Heart left ventricle (tissue), 13 donors: ENCODE data around the gene TMEM38B.
"Not testable (repeated sequence)": the region's sequence is repeated elsewhere in the genome, so short reads cannot be mapped to it uniquely, and the experiment has no call there.

Experiments used
- CTCF ChIP-seq, 12 donors: fragments of 200-600 bp; sonication (generic) in 4 of 12; IDR thresholded peaks; one replicate each; pipeline versions ENCODE4 v1.5.0 to v1.8.0; 2018 to 2022; ENCODE audit warnings: antibody characterized with exemption in 12 of 12, mild to moderate bottlenecking in 5 of 12
- POLR2A ChIP-seq, 2 donors: fragments of 450-650 bp; IDR thresholded peaks; one replicate each; pipeline ENCODE4 v1.6.1; 2017; ENCODE audit warnings: antibody characterized with exemption in 2 of 2, mild to moderate bottlenecking in 2 of 2, moderate library complexity in 2 of 2
- donor health status: ischemic (EF 13 %, LVEDD 7.1; RV severe dilation, severe dysfunction).
- donor health status: DM: no; HTN: yes; CAD: no.
- donor health status: DM: no; HTN: no; CAD: no.
- donor health status: ischemic (EF 25% LVEDD 6.9; RV normal size, moderate dysfunction).
- donor health status: ischemic (EF 25% LVEDD 5.7; RV mildly dilated, moderate dysfunction).
- donor health status: ischemic (EF 35%, LVEDD 5.7; RV mildly dilated, moderate dysfunction).
- donor health status: nonischemic (EF 11% LVEDD 7.7; RV severe dilation, severe dysfunction).
- donor health status: DM: yes; HTN: yes; CAD: no.
- donor health status: PGD.
- donor health status: ischemic (EF 29% LVEDD 5.4; RV normal size, mild dysfunction).
- donor health status: nonischemic (EF 23%, LVEDD 6.1; RV moderate dilation, normal function).

GRCh38 chr9:105703638-105704037 is 9.3 kb downstream of the TMEM38B start:
- not testable (repeated sequence) for TF ChIP-seq POLR2A, CTCF (IDR thresholded peaks at IDR 0.05)
